HEK293 (cell line): ENCODE data around the gene MFAP5.

Experiments used
- EGR2 ChIP-seq: fragments of 450-650 bp; formaldehyde crosslinking; IDR thresholded peaks from 2 replicates; pipeline ENCODE4 v1.5.1; 2016; ENCODE audit warnings: low read depth, missing biosample characterization, missing genetic modification characterization
- ZBTB21 ChIP-seq: fragments of 450-650 bp; formaldehyde crosslinking; IDR thresholded peaks from 2 replicates; pipeline ENCODE4 v1.5.1; 2017; ENCODE audit warnings: missing biosample characterization, missing genetic modification characterization
- TF ChIP-seq, protein P1 (sequence below): fragments of 450-650 bp; formaldehyde crosslinking; IDR thresholded peaks from 2 replicates; pipeline ENCODE4 v1.5.1; 2016; ENCODE audit warnings: missing biosample characterization, missing genetic modification characterization
- TF ChIP-seq, protein P2 (sequence below): fragments of 450-650 bp; formaldehyde crosslinking; IDR thresholded peaks from 2 replicates; pipeline ENCODE4 v1.5.1; 2016; ENCODE audit warnings: missing biosample characterization, missing genetic modification characterization

DNA sequence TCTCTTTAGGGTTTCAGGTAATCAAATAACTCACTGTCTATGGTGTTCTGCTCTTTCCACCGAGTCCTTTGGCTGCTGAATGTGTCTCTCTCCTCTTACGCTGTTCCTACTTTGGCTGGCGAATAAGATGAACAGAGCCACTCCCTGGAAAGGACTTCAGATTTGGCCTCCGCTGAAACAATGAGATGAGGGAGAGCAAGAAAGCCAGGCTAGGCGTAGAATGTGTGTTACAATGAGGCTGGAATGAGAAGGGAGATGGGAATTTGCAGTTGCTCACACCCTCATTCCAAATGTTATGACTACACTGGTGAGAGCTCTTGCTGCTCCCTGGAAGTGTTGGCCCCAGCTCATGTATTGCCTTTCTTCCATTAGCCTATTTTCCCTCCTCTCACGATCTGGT lies at the start of gene MFAP5:
- TF ChIP-seq EGR2 (tag by site-specific recombination): no peak
- TF ChIP-seq, protein P1, sequence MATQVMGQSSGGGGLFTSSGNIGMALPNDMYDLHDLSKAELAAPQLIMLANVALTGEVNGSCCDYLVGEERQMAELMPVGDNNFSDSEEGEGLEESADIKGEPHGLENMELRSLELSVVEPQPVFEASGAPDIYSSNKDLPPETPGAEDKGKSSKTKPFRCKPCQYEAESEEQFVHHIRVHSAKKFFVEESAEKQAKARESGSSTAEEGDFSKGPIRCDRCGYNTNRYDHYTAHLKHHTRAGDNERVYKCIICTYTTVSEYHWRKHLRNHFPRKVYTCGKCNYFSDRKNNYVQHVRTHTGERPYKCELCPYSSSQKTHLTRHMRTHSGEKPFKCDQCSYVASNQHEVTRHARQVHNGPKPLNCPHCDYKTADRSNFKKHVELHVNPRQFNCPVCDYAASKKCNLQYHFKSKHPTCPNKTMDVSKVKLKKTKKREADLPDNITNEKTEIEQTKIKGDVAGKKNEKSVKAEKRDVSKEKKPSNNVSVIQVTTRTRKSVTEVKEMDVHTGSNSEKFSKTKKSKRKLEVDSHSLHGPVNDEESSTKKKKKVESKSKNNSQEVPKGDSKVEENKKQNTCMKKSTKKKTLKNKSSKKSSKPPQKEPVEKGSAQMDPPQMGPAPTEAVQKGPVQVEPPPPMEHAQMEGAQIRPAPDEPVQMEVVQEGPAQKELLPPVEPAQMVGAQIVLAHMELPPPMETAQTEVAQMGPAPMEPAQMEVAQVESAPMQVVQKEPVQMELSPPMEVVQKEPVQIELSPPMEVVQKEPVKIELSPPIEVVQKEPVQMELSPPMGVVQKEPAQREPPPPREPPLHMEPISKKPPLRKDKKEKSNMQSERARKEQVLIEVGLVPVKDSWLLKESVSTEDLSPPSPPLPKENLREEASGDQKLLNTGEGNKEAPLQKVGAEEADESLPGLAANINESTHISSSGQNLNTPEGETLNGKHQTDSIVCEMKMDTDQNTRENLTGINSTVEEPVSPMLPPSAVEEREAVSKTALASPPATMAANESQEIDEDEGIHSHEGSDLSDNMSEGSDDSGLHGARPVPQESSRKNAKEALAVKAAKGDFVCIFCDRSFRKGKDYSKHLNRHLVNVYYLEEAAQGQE (tag by site-specific recombination): no peak
- TF ChIP-seq ZBTB21 (tag by site-specific recombination): no peak
- TF ChIP-seq, protein P2, sequence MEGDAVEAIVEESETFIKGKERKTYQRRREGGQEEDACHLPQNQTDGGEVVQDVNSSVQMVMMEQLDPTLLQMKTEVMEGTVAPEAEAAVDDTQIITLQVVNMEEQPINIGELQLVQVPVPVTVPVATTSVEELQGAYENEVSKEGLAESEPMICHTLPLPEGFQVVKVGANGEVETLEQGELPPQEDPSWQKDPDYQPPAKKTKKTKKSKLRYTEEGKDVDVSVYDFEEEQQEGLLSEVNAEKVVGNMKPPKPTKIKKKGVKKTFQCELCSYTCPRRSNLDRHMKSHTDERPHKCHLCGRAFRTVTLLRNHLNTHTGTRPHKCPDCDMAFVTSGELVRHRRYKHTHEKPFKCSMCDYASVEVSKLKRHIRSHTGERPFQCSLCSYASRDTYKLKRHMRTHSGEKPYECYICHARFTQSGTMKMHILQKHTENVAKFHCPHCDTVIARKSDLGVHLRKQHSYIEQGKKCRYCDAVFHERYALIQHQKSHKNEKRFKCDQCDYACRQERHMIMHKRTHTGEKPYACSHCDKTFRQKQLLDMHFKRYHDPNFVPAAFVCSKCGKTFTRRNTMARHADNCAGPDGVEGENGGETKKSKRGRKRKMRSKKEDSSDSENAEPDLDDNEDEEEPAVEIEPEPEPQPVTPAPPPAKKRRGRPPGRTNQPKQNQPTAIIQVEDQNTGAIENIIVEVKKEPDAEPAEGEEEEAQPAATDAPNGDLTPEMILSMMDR (tag by site-specific recombination): no peak
